Naive thymus-derived CD4-positive, alpha-beta T cell (primary cell): Measurements from ENCODE around the gene PHF20. TPM values are rescaled to one million over a fixed set of nuclear protein-coding genes. Genes with fewer than 3 reads are reported as not detected.

ENCODE experiments used
- ATAC-seq: fragments of 150-1000 bp; cut with Tn5 transposase; 2 replicates; pipeline ENCODE4 v1.10.0; 2021; ENCODE audit warnings: mild to moderate bottlenecking, moderate library complexity
- CTCF ChIA-PET: fragments of 350-600 bp; sonication (Branson Sonifier 250); formaldehyde crosslinking; loops from one replicate; lab custom pipeline; 2021; ENCODE audit warnings: antibody characterized with exemption; lab: Charles Lee
- POLR2A ChIA-PET: fragments of 350-600 bp; sonication (Branson Sonifier 250); formaldehyde crosslinking; loops from one replicate; lab custom pipeline; 2021; ENCODE audit warnings: antibody characterized with exemption, inconsistent platforms; lab: Charles Lee
- DNase-seq, 9 donors: peaks; one replicate each; pipeline versions ENCODE4 v3.0.0 to v3.0.0-alpha.2; 2020 to 2022; ENCODE audit warnings: mixed read lengths in 1 of 9
- H3K27ac ChIP-seq: one replicate; pipeline ENCODE4 v1.7.0; 2013; ENCODE audit warnings: mild to moderate bottlenecking, low read depth, low read length, moderate library complexity
- H3K27me3 ChIP-seq, 2 donors: one replicate each; pipeline ENCODE4 v1.7.0; 2013; ENCODE audit warnings: low read length in 2 of 2, mild to moderate bottlenecking in 2 of 2, moderate library complexity in 2 of 2; ENCODE audit not compliant: control insufficient read depth in 2 of 2, insufficient read depth in 2 of 2
- H3K36me3 ChIP-seq, 3 experiments: 1 replicate in 2 of 3; 2 replicates in 1 of 3; pipeline ENCODE4 v1.7.0; 2013; ENCODE audit warnings: low read length in 3 of 3, mild to moderate bottlenecking in 3 of 3, moderate library complexity in 1 of 3; ENCODE audit not compliant: insufficient read depth in 3 of 3, control insufficient read depth in 2 of 3
- H3K4me1 ChIP-seq, 2 donors: one replicate each; pipeline ENCODE4 v1.7.0; 2013; ENCODE audit warnings: low read length in 2 of 2, mild to moderate bottlenecking in 2 of 2, moderate library complexity in 1 of 2; ENCODE audit not compliant: control insufficient read depth in 2 of 2, insufficient read depth in 2 of 2
- H3K4me3 ChIP-seq: 2 replicates; pipeline ENCODE4 v1.7.0; 2013; ENCODE audit warnings: mild to moderate bottlenecking, low read length
- H3K9me3 ChIP-seq, 3 experiments: 1 replicate in 2 of 3; 2 replicates in 1 of 3; pipeline ENCODE4 v1.7.0; 2013; ENCODE audit warnings: low read length in 3 of 3; ENCODE audit not compliant: control insufficient read depth in 2 of 3
- H3K27ac Mint-ChIP-seq, 9 donors: one replicate each; pipeline ENCODE4 v1.8.0; 2020 to 2022; ENCODE audit warnings: mixed read lengths in 9 of 9, mild to moderate bottlenecking in 8 of 9, moderate library complexity in 5 of 9, inconsistent platforms in 2 of 9
- H3K27me3 Mint-ChIP-seq, 5 donors: one replicate each; pipeline ENCODE4 v1.8.0; 2021 to 2022; ENCODE audit warnings: mixed read lengths in 5 of 5, mild to moderate bottlenecking in 1 of 5
- H3K36me3 Mint-ChIP-seq, 5 donors: one replicate each; pipeline ENCODE4 v1.8.0; 2020 to 2022; ENCODE audit warnings: mixed read lengths in 5 of 5, mild to moderate bottlenecking in 3 of 5, inconsistent platforms in 1 of 5
- H3K4me1 Mint-ChIP-seq, 7 donors: one replicate each; pipeline ENCODE4 v1.8.0; 2020 to 2022; ENCODE audit warnings: mixed read lengths in 7 of 7, mild to moderate bottlenecking in 3 of 7, inconsistent platforms in 1 of 7
- H3K4me3 Mint-ChIP-seq, 10 donors: one replicate each; pipeline ENCODE4 v1.8.0; 2020 to 2022; ENCODE audit warnings: mild to moderate bottlenecking in 10 of 10, mixed read lengths in 10 of 10, moderate library complexity in 6 of 10, inconsistent platforms in 2 of 10
- H3K9me3 Mint-ChIP-seq, 11 donors: one replicate each; pipeline ENCODE4 v1.8.0; 2020 to 2022; ENCODE audit warnings: mixed read lengths in 11 of 11, mild to moderate bottlenecking in 4 of 11, inconsistent platforms in 1 of 11, moderate library complexity in 1 of 11
- intact Hi-C, 2 donors: fragments of 100-400 bp; cut with micrococcal nuclease; formaldehyde crosslinking; loops; one replicate each; pipeline ENCODE4 v1.15.1; 2023
- polyA plus RNA-seq, 2 donors: library from polyadenylated mRNA; unstranded; fragments of 300-500 nt; fragmentation: Illumina TruSeq; gene quantifications; one replicate each; pipeline ENCODE4 v1.2.3, GENCODE V29; 2021
- total RNA-seq, 6 experiments: library from RNA in 5 of 6; stranded (reverse) in 5 of 6; gene quantifications; 1 replicate in 5 of 6; 2 replicates in 1 of 6; pipeline ENCODE4 v1.2.3 and lab custom pipeline; 2021 to 2026

PHF20 gene
- total and polyA plus RNA-seq, 7 experiments from 2014 or later: 57.5 to 157 (median 99.9) TPM

DNA sequence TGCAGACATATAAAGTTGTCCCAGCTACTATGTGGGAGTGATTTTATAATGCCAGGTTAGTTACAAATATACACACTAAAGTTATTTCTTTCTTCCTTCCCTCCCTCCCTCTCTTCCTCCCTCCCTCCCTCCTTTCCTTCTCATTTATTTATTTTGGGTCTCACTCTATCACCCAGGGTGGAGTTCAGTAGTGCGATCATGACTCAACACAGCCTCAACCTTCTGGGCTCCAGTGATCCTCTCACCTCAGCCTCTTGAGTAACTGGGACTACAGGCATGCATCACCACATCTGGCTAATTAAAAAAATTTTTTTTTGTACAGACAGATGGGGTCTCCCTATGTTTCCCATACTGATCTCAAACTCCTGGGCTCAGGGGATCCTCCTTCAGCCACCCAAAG is 59.2 kb downstream of the PHF20 start:
- peaks cover 18 to 54% (median 39%) of the 10 kb centered on the region in 7 donors for H3K4me1 Mint-ChIP-seq

GRCh38 chr20:35831971-35832370 is 60.2 kb downstream of the PHF20 start:
- H3K9me3 ChIP-seq: no peaks in the 10 kb centered on the region
- Mint-ChIP-seq H3K4me3 (no peak overlapping the region), H3K9me3 (peaks cover 0 to 4% (median 0%) of the 10 kb centered on the region in 11 donors), H3K4me1 (peaks cover 12 to 45% (median 41%) of the 10 kb centered on the region in 7 donors), H3K36me3 (peaks cover 9 to 43% (median 29%) of the 10 kb centered on the region in 5 donors), H3K27me3 (no peaks in the 10 kb centered on the region), H3K27ac (peak overlapping the region in 7 of 9 donors; percentile 4 to 86 (median 53))
- peaks cover 0 to 3% (median 0%) of the 10 kb centered on the region in 3 experiments for H3K36me3 ChIP-seq
- intact Hi-C loops: no loop called here
- H3K27ac ChIP-seq: no peak overlapping the region
- no peak overlapping the region for H3K4me3 ChIP-seq
- ChIA-PET CTCF (interaction anchor here (0.7 kb wide), 1 partner anchor 57 kb away, joined by 3 read pairs; no protein-coding TSS in a partner anchor), POLR2A (no interaction called here)
- DNase-seq: no peak
- no peaks in the 10 kb centered on the region for H3K27me3 ChIP-seq
- peaks cover 0 to 4% of the 10 kb centered on the region in 2 donors for H3K4me1 ChIP-seq
- ATAC-seq: no peak

More for the DNA sequence above, 59.2 kb downstream of the PHF20 start:
- CTCF ChIA-PET: interaction anchor here (0.6 to 0.7 kb wide), 3 partner anchors 29 to 881 kb away, joined by 3 read pairs; no protein-coding TSS in a partner anchor
- POLR2A ChIA-PET: no interaction called here
- Histone ChIP-seq H3K27me3 (no peaks in the 10 kb centered on the region), H3K36me3 (peaks cover 0 to 6% (median 0%) of the 10 kb centered on the region in 3 experiments), H3K27ac (no peak overlapping the region), H3K4me3 (no peak overlapping the region), H3K4me1 (peaks cover 0 to 4% of the 10 kb centered on the region in 2 donors), H3K9me3 (no peaks in the 10 kb centered on the region)
- Mint-ChIP-seq H3K9me3 (peaks cover 0 to 4% (median 0%) of the 10 kb centered on the region in 11 donors), H3K4me3 (no peak overlapping the region), H3K27me3 (no peaks in the 10 kb centered on the region), H3K27ac (peak overlapping the region in 5 of 9 donors; percentile 9 to 70 (median 53)), H3K36me3 (peaks cover 9 to 43% (median 29%) of the 10 kb centered on the region in 5 donors)
- DNase-seq: no peak
- ATAC-seq: no peak
- intact Hi-C loops: no loop called here

DNA sequence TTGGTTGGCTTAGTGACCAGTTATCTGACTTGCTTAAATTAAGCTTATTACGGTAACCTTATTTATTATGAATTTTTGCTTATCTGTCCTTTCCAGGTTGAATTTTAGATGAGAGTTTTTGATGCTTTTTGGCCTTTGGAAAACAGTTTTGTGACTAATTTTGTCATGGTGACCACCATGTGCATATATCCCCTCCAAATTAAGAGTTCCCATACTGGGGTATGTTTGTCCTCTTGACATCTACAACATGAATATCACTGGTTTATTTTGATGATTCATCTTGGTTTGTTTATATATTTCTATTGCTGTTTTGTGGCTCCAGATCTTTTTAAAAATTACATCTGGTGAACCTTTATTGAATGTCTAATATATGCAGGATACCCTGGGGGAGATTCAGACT is 61.4 kb downstream of the PHF20 start:
- Mint-ChIP-seq H3K4me1 (peaks cover 12 to 53% (median 50%) of the 10 kb centered on the region in 7 donors), H3K27me3 (no peaks in the 10 kb centered on the region), H3K27ac (peak overlapping the region in 5 of 9 donors; percentile 21 to 65 (median 49)), H3K36me3 (peaks cover 9 to 43% (median 30%) of the 10 kb centered on the region in 5 donors), H3K4me3 (no peak overlapping the region), H3K9me3 (peaks cover 0 to 4% (median 0%) of the 10 kb centered on the region in 11 donors)
- CTCF ChIA-PET: no interaction called here
- Histone ChIP-seq H3K36me3 (peaks cover 0 to 3% (median 0%) of the 10 kb centered on the region in 3 experiments), H3K9me3 (no peaks in the 10 kb centered on the region), H3K27ac (no peak overlapping the region), H3K4me1 (peaks cover 0 to 4% of the 10 kb centered on the region in 2 donors), H3K27me3 (no peaks in the 10 kb centered on the region), H3K4me3 (no peak overlapping the region)
- intact Hi-C loops: no loop called here
- ATAC-seq (no peak), DNase-seq (no peak)
- POLR2A ChIA-PET: no interaction called here

GRCh38 chr20:35837577-35838195 is 65.9 kb downstream of the PHF20 start:
- no peaks in the 10 kb centered on the region for H3K27me3 ChIP-seq
- peaks cover 0 to 8% (median under 1%) of the 10 kb centered on the region in 3 experiments for H3K36me3 ChIP-seq
- ChIA-PET CTCF (no interaction called here), POLR2A (interaction anchor here (0.7 to 1.0 kb wide), 2 partner anchors 95 to 220 kb away, joined by 4 read pairs; partner anchors contain the start of gene RBM39)
- Mint-ChIP-seq H3K36me3 (peaks cover 4 to 26% (median 16%) of the 10 kb centered on the region in 5 donors), H3K27ac (peak overlapping the region in 7 of 9 donors; percentile 3 to 71 (median 43)), H3K4me1 (peaks cover 26 to 62% (median 57%) of the 10 kb centered on the region in 7 donors), H3K27me3 (no peaks in the 10 kb centered on the region), H3K4me3 (no peak overlapping the region), H3K9me3 (peaks cover 0 to 6% (median 4%) of the 10 kb centered on the region in 11 donors)
- H3K27ac ChIP-seq: no peak overlapping the region
- no peak overlapping the region for H3K4me3 ChIP-seq
- no peak for DNase-seq
- intact Hi-C loops: no loop called here
- peaks cover 15 to 18% of the 10 kb centered on the region in 2 donors for H3K4me1 ChIP-seq
- no peaks in the 10 kb centered on the region for H3K9me3 ChIP-seq
- no peak for ATAC-seq

DNA sequence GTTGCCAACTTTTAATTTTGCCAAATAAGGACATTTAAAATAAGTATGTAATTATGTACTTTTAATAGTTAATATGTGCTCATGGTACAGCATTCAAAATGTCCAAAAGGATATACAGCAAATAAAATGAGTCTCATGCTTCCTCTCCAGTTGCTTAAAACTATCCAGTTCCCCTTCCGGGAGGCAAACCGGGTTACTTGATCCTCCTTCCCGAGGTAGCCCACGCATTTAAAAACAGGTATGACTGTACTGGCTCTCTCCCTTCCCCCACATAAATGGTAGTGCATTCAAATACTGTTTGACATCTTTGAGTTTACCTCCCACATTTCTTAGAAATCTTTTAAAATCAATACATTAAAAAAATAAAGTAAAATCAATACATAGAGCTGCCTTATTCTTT is 66.4 kb downstream of the PHF20 start:
- H3K4me3 ChIP-seq: no peak overlapping the region
- ChIA-PET CTCF (no interaction called here), POLR2A (interaction anchor here (0.7 kb wide), 1 partner anchor 220 kb away, joined by 4 read pairs; no protein-coding TSS in a partner anchor)
- peaks cover 0 to 14% (median 5%) of the 10 kb centered on the region in 3 experiments for H3K36me3 ChIP-seq
- peak overlapping the region in 2 of 9 donors; percentile 43 to 71 for H3K27ac Mint-ChIP-seq
- DNase-seq: no peak
- H3K9me3 Mint-ChIP-seq: peaks cover 0 to 6% (median 4%) of the 10 kb centered on the region in 11 donors
- peaks cover 5 to 29% (median 19%) of the 10 kb centered on the region in 5 donors for H3K36me3 Mint-ChIP-seq
- H3K4me3 Mint-ChIP-seq: no peak overlapping the region
- H3K27ac ChIP-seq: no peak overlapping the region
- ATAC-seq: no peak
- H3K4me1 Mint-ChIP-seq: peaks cover 26 to 59% (median 54%) of the 10 kb centered on the region in 7 donors
- H3K9me3 ChIP-seq: no peaks in the 10 kb centered on the region
- intact Hi-C loops: no loop called here
- H3K4me1 ChIP-seq: peaks cover 15 to 18% of the 10 kb centered on the region in 2 donors
- no peaks in the 10 kb centered on the region for H3K27me3 Mint-ChIP-seq
- no peaks in the 10 kb centered on the region for H3K27me3 ChIP-seq

GRCh38 chr20:35839904-35840303 is 68.1 kb downstream of the PHF20 start:
- CTCF ChIA-PET: no interaction called here
- DNase-seq (peak in 2 of 9 donors; percentile 5 to 7), ATAC-seq (peak; percentile 38)
- Mint-ChIP-seq H3K36me3 (peaks cover 5 to 39% (median 28%) of the 10 kb centered on the region in 5 donors), H3K9me3 (peaks cover 0 to 10% (median 4%) of the 10 kb centered on the region in 11 donors), H3K27ac (peak overlapping the region in 8 of 9 donors; percentile 29 to 82 (median 66)), H3K4me1 (peaks cover 17 to 50% (median 43%) of the 10 kb centered on the region in 7 donors), H3K27me3 (no peaks in the 10 kb centered on the region), H3K4me3 (peak overlapping the region in 6 of 10 donors; percentile 19 to 58 (median 35))
- POLR2A ChIA-PET: interaction anchor here (0.6 kb wide), 1 partner anchor 10 kb away, joined by 3 read pairs; no protein-coding TSS in a partner anchor
- H3K9me3 ChIP-seq: no peaks in the 10 kb centered on the region
- peaks cover 15 to 18% of the 10 kb centered on the region in 2 donors for H3K4me1 ChIP-seq
- no peaks in the 10 kb centered on the region for H3K27me3 ChIP-seq
- peaks cover 0 to 24% (median 6%) of the 10 kb centered on the region in 3 experiments for H3K36me3 ChIP-seq
- intact Hi-C loops: no loop called here
- H3K4me3 ChIP-seq: no peak overlapping the region
- H3K27ac ChIP-seq: no peak overlapping the region
